H4 (cell line): ENCODE measurements around the gene SLC30A2. TPM values are rescaled to one million over a fixed set of nuclear protein-coding genes. Genes with fewer than 3 reads are reported as not detected.
"Not testable (repeated sequence)": the region's sequence is repeated elsewhere in the genome, so short reads cannot be mapped to it uniquely, and the experiment has no call there.

Experiments used
- DNase-seq: peaks from one replicate; pipeline ENCODE4 v3.0.0-alpha.2; 2015; ENCODE audit warnings: low spot score
- total RNA-seq: library from RNA; depleted of rRNA; stranded (reverse); fragments of >200 nt; shearing (Covaris generic); gene quantifications from 2 replicates; pipeline ENCODE4 v1.2.3, GENCODE V29; 2014; rRNA removed

The SLC30A2 gene, protein sequence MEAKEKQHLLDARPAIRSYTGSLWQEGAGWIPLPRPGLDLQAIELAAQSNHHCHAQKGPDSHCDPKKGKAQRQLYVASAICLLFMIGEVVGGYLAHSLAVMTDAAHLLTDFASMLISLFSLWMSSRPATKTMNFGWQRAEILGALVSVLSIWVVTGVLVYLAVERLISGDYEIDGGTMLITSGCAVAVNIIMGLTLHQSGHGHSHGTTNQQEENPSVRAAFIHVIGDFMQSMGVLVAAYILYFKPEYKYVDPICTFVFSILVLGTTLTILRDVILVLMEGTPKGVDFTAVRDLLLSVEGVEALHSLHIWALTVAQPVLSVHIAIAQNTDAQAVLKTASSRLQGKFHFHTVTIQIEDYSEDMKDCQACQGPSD
- not detected in 2 replicates for total RNA-seq

DNA sequence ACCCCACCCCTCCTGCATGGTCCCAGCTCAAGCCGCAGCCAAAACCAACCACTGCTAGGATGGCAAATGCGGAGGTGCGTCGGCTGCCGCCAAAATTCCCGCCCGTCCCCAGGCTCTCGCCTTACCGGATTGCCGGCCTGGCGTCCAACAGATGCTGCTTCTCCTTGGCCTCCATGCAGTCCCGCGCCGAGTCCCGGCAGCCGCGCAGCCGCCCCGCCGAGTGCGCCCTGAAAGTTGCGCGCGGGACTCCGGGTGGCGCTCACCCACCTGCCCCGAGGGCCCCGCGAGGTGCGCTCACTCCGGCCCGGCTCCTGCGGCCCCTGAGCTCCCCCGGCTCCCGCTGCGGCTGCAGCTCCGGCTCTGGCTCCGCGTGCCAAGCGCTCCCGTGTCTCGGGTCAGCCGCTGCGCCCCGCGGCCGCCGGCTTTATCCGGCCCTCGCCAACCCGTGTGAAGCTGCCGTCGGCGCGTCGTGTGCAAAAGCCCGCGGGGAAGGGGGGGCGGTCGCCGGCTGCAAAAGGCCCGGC is at the start of gene SLC30A2:
Gene SLC30A2, minus strand, starts transcription at position 397 of the 524 bp plus-strand sequence. Its CDS starts 222 bp downstream, at position 175.
- DNase-seq, result no peak

DNA sequence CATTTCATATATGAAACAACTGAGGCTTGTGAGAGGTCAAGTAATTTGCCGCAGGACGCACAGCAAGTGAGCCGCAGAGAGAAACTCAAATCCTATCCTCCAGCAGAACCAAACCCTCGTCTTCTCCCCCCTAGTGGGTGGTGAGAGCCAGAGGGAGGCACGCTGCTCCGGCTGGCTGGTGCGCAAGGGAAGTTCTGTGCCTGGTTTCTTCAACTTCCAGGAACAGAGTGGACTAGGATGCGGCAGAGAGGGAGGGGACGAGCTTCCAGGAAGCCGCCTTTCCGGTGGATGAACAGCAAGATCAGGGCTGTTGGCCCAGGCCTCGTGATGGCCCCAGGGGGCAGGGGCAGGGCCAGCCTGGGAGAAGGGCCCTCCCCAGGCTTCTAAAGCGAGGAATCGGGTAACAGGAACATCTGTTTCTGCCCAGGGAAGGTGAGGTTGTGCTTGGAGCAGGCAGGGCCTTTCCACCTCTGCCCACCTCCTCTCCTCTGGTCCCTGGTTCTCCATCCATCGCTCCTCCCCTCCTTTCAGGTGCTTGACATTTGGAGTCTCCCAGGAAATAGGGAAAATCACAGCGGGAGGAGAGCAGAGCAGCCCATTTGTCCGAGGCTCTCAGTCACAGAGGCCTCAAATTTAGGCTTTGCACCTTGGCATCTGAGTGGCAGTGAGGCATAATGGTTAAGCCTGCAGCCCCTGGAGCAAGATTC is 48.9 kb upstream of the SLC30A2 start:
- no peak for DNase-seq

DNA sequence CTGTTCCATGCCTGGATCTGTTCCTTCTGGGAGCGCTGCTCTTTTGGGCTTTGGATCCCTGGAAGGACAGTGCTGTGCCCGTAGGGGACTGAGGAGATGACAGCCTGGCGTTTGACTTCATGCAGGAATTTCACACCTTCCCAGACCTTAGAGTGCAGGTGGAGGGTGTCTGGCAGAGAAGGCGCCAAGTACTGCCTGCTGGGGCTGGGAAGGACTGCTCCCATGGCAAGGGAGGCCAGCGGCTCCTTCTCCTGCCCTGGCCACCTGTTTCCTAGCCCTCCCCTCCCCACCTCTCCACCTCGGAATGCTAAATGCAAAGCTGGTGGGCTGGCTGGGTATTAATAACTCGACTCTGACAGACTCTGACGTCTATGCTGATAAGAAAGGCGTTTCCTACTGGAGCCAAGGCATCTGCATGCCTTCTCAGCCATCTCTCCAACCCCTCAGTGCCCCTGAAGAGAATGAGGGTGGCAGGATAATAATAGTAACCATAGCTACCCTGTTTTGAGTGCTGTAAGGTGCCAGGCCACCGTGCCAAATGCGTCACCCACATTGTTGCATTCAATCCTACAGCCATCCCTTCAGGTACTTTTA is 48.3 kb upstream of the SLC30A2 start:
- DNase-seq, result no peak

DNA sequence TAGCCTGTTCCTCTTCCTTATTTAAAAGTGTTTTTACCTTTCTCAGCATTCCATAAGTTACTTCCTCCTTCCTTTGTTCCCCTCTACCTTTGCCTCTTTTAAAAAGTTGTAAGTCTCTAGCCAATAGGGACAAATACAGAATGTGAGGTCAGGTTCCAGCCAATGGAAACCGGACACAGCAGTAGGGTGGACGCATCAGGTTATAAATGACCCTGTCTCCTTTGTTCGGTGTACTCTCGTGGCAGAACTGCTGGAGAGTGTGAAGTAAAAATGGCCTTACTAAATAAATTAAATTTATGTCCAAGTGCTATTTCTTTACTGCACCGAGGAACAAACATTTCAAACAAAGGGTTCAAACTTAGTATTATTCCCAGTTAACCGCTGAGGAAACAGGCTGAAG is 47.7 kb upstream of the SLC30A2 start:
- DNase-seq, result not testable (repeated sequence)

DNA sequence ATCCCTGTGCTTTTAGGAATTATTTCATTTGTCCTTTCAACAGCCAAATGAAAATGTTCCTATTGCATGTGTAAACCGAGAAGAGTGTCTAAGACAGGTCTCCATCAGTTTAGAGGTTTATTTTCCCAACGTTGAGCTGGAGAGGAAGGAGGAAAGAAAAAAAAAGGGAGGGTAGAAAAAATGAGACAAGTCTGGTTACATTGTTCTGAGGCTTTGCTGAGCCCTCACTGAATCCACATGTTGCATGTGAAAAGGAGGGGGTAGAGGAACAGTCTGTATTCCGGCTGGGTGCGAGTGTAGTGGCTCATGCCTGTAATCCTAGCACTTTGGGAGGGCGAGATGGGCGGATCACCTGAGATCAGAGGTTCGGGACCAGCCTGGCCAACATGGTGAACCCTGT is 46.5 kb upstream of the SLC30A2 start:
- DNase-seq, result no peak

DNA sequence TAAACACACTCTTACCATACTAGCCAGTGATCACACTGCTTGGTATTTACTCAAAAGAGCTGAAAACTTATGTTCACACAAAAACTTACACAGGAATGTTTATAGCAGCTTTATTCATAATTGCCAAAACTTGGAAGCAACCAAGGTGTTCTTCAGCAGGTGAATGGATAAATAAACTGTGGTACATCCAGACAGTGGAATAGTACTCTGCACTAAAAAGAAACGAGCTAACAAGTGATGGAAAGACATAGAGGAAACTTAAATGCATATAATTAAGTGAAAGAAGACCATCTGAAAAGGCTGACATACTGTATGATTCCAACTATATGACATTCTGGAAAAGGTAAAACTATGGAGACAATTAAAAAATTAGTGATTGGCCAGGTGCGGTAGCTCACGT is 45.0 kb upstream of the SLC30A2 start:
- no peak for DNase-seq

DNA sequence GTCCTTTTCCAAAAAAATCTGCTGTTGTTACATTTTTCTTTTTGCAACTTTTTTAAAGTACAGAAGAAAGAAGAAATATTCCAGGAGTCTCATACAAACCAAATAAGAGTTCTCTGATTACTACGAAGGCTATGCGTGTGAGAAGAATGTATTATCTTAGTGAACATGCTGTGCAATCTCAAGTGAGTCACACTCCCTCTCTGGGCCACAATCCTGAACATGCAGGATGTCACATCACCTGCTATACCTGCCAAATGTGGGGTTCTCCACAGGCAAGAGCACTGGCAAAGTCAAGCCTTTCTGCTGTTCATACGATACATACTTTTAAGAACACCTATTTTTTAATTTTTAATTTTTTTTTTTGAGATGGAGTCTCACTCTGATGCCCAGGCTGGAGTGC is 43.2 kb upstream of the SLC30A2 start:
- no peak for DNase-seq

DNA sequence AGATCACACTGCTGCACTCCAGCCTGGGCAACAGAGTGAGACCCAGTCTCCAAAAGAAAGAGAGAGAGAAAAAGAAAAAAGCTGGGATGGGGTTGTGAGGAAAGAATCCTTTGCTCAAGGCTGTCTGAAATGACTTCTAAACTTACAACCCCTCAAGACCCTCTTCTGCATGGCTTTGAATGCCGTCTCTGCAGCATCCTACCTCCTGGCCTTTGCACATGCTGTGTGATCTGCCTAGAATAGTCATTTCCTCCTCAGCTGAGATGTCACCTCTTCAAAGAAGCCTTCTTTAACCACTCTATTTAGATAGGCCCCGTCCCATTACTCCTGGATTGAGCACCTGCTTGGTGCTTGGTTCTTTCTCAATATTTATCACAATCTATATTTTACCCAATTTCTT is 38.9 kb upstream of the SLC30A2 start:
- DNase-seq, result no peak

DNA sequence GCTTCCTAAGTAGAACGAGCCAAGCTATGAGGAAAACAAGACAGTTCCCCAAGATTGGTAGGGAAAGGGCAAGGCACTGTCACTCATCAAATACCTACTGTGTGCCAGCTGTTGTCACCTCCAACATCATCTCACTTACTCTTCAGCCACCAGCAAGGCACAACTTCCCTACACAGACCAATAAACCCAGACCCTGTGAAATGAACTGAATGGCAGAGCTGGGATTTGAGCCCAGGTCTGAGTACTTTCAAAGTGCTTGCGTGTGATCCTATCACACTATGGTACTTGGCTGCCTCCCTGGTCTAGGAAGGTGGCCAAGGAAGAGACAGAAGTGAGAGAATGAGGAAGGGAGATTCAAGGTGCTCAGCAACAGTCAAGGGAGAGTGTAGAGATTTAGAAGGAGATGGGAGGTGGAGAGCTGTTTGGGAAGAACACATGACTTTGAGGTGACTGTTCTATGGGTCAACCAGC is 38.2 kb upstream of the SLC30A2 start:
- no peak for DNase-seq

DNA sequence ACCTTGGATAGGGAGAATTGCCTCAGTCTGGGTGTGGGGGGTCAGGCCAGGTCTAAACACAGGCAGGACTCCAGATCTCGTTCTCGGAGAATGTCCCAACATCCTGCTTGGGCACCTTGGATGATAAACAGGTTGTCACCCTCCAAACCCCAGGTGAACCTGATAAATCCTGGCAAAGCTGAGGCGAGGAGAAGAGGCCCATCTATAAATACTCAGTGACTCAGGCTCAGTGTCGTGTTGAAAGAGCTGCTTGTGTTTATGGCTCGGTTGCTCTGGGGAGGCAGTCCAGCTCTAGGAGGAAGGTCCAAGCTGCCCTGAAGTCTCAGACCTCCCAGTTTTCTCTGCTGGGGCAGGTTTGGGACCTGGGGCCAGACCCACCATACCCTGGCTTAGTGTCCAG is 37.3 kb upstream of the SLC30A2 start:
- DNase-seq, result no peak

DNA sequence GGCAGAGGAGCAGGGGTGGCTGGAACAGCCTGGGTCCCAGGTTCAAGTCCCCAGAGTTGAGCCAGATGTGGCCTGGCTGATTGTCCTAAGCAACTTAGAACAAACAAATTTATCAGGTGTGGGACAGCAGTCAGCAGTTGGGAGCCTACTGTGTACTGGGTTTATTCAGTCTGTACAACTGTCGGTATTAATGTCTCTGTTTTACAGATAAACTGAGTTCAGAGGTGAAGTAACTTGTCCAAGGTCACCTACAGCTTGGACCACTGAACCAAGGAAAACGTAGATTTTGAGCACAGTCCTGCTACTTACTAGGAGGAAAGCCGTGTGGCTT is 36.1 kb upstream of the SLC30A2 start:
- no peak for DNase-seq

DNA sequence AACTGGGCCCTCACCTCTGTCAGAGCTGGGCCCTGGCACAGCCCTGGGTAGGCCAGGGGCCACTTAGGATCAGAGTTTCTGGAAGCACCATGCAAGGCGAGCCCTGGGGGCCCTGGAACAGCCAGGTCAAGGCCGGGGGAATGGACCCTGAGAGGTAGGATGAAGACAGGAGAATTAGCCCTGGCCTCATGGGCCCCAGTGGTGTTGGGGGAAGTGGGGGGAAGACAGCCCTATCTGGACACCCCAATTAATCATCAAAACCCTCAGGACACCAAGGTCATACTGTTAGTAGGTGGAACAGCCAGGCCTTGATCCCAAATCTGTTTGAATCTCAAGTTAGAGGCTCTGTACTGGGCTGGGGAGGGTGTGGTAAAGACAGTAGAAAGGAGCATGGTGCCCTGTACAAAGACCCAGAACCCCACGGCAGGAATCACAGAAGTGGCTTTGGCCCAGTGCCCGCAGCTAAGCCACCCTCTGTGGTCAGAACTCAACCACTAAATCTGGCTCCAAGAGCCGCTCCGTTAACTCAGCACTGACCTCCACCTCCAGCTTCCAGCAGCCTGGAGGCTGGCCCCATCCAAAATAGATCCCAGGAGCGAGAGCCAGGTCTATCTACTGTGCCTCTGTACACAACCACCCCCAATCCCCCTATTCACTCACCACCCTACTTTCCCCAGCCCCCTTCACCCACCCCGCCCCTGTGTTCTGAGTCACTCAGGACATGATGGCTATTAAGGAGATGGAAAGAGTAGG is 35.5 kb upstream of the SLC30A2 start:
- DNase-seq, result peak; percentile 54

DNA sequence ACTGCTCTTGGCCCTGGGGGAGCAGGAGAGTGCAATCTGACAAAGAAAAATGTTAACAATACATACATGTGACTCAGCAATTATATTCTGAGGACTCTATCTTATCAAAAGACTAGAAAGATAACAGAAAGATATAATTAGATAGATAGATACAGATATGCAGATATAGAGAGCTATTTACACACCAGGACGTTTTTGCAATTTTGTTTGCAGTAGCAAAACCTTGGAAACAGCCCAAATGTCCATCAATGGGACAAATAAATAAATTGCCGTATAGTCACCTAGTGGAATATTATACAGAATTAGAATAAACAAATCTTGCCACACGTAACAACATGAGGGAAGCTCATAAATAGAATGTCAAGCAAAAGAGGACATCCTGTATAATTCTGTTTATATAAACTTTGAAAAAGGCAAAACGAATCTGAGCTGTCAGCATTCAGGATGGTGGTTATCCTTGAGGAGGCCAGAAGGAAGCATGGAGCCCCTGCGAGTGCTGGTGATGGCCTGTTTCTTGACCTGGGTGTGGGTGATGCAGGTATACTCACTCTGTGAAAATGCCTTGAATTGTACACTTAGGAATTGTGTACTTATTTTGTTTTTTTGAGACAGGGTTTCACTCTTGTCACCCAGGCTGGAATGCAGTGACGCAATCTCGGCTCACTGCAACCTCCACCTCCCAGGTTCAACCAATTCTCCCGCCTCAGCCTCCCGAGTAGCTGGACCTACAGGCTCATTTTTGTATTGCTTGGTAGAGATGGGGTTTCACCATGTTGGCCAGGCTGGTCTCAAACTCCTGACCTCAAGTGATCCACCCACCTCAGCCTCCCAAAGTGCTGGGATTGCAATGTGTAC is 34.3 kb upstream of the SLC30A2 start:
- no peak for DNase-seq

DNA sequence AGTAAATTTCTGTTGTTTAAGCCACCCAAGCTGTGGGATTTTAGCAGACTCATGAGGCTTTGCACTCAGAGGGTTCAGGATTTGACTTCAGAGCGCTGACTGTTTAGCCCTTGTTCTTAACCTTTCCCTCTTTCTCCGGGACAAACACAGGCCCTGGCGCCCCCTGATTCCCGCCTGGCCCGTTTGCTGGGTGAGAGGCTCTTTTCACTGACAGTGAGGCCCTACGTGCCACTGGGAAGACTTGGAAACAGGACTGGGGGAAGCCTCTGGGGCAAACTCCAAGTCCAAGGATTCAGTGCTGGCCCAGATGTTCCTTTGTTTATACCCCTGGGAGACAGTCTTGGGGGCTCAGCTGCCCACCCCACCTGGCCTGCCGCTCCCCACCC is 33.3 kb upstream of the SLC30A2 start:
- no peak for DNase-seq

DNA sequence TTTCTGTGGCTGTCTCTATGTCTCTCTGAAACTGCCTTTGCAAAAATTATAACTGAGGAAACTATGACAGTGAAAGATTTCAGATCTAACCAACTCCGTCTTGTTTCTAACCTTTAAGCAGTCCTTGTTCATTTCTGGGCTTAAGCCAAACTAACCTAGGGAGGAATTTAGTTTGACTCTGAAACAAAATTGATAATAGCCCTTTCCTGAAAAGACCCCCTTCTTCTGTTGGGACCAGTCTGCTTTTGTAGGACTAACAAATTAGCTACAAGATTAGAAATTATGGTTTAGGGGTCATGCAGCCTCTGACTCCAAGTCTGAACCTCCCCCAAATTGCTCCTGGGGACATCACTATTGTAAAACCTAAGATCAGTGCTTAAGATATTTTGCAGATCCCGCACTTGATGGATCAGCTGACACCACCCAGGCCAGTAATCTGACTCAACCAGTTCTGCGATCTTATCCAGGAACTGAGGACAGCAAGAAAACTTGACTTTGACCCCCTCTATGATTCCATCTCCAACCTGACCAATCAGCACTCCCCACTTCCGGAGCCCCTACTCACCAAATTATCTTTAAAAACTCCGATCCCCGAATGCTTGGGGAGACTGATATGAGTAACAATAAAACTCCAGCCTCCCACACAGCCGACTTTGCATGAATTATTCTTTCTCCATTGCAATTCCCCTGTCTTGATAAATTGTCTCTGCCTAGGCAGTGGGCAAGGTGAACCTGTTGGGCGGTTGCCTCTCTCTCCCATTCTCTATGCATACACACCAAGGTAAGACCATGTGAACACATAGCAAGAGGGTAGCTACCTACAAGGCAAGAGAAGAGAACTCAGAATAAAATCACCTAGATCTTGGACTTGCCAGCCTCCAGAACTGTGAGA is 32.6 kb upstream of the SLC30A2 start:
- DNase-seq, result no peak

DNA sequence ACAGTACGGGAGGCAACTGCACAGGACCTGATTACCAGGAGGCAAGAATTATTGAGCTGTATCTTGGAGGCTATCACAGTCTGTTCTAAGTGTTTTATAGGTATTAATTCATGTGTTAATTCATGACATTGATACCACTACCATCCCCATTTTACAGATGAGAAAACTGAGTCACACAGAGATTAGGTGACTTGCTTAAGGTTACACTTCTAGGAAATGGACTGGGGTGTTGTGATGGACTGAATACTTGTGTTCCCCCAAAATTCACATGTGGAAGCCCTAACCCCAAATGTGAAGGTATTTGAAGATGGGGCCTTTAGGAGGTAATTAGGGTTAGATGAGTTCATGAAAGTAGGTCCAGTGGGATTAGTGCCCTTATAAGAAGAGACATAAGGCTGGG is 31.6 kb upstream of the SLC30A2 start:
- no peak for DNase-seq

DNA sequence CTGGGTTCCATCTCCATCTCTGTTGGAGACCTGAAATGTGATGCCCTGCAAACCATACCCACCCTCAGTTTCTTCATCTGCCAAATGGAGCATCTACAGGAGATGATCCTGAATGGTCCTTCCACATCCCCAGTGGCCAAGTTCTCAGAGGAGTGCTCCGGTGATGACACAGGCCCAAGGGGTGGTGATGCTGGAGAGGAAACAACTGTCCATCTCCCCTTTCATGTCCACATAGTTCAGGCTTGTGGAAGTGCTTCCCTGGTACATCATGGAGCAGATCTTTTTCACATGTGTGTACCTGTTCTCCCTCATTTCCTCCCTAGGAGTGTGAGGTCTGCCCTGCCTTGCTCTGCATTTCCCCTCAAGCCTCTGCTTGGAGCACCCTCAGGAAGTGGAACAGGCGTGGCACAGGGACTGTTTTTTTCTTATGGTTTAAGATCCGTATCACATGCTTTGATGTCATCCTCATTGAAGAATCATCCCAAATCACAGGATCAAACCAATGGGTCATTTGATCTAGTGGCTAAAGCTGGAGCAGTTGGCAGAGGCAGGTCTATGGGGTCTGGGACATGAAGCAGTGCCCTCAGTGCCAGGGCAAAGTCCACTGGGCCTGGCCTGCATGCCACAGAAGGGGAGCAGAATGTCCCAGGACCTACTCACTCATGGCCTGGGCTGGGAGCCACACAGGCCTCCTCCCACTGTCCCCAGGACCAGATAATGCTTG is 29.7 kb upstream of the SLC30A2 start:
- DNase-seq, result no peak

DNA sequence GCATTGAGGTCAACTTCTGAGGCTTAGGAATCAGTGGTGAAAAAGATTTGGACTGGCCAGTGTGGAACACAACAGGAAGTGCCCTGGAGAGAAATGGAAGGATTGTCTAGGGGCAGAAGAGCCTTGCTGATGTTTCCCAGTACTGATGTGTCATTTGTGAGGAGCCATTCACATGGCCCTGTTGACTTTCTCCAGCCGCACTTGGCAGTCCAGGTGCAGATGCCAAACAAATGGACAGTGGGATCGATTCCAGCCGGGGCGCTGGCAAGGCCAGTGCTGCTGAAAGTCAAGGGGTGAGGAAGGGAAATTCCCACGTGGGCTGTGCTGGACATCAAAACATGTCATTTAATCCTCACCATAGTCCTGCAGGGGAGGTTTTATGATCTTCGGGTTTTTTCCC is 26.4 kb upstream of the SLC30A2 start:
- DNase-seq, result no peak

DNA sequence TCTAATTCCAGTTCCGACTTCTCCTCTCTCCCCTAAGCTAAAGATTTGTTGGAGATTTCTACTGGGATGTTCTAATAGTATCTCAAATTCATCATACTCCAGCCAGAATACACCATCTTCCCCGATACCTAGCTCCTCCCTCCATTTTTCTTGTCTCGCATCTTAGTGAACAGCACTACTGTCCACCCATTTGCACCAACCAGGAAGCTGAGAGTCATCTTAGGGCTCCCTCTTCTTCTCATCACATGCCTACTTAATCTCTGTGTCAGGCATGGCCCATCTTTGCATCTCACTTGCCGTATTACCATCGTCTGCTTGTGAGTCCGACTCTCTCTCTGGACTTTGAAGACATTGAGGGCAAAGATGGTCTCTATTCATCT is 25.0 kb upstream of the SLC30A2 start:
- no peak for DNase-seq
